ENCODE measurements around the gene KIF24.

KIF24 gene

DNA sequence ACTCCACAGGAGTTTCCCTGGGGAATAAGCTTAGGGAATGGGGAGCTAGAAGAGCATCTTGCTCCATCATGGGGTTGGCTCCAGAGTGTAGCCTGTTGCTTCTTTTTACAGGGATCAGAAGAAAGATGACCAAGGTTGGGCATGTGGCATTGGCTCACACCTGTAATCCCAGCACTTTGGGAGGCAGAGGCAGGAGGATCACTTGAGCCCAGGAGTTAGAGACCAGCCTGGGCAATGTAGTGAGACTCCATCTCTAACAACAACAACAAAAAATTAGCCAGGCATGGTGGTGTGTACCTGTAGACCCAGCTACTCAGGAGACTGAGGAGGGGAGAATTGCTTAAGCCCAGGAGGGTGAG, 18.7 kb upstream of the KIF24 start:
- H3K36me3 ChIP-seq (ENCODE audit: low read depth): 0 out of 2 replicates have a peak, but pooled peaks cover 16% of the 10 kb centered on the region
- no peaks in the 10 kb centered on the region for H3K4me1 ChIP-seq (ENCODE audit: insufficient read depth, poor library complexity, severe bottlenecking)
- no peak overlapping the region for H3K27ac ChIP-seq (ENCODE audit: poor library complexity, severe bottlenecking)
- H3K9me3 ChIP-seq (ENCODE audit: severe bottlenecking): no peaks in the 10 kb centered on the region
- ATAC-seq (ENCODE audit: low read depth) (no peak), DNase-seq (ENCODE audit: low spot score) (no peak)
- no peak overlapping the region for H3K4me3 ChIP-seq (ENCODE audit: severe bottlenecking)
- H3K27me3 ChIP-seq (ENCODE audit: insufficient read depth, poor library complexity, severe bottlenecking): no peaks in the 10 kb centered on the region
- TF ChIP-seq, protein P1, sequence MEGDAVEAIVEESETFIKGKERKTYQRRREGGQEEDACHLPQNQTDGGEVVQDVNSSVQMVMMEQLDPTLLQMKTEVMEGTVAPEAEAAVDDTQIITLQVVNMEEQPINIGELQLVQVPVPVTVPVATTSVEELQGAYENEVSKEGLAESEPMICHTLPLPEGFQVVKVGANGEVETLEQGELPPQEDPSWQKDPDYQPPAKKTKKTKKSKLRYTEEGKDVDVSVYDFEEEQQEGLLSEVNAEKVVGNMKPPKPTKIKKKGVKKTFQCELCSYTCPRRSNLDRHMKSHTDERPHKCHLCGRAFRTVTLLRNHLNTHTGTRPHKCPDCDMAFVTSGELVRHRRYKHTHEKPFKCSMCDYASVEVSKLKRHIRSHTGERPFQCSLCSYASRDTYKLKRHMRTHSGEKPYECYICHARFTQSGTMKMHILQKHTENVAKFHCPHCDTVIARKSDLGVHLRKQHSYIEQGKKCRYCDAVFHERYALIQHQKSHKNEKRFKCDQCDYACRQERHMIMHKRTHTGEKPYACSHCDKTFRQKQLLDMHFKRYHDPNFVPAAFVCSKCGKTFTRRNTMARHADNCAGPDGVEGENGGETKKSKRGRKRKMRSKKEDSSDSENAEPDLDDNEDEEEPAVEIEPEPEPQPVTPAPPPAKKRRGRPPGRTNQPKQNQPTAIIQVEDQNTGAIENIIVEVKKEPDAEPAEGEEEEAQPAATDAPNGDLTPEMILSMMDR (IDR thresholded peaks at IDR 0.05; ENCODE audit: poor library complexity, severe bottlenecking): no peak

DNA sequence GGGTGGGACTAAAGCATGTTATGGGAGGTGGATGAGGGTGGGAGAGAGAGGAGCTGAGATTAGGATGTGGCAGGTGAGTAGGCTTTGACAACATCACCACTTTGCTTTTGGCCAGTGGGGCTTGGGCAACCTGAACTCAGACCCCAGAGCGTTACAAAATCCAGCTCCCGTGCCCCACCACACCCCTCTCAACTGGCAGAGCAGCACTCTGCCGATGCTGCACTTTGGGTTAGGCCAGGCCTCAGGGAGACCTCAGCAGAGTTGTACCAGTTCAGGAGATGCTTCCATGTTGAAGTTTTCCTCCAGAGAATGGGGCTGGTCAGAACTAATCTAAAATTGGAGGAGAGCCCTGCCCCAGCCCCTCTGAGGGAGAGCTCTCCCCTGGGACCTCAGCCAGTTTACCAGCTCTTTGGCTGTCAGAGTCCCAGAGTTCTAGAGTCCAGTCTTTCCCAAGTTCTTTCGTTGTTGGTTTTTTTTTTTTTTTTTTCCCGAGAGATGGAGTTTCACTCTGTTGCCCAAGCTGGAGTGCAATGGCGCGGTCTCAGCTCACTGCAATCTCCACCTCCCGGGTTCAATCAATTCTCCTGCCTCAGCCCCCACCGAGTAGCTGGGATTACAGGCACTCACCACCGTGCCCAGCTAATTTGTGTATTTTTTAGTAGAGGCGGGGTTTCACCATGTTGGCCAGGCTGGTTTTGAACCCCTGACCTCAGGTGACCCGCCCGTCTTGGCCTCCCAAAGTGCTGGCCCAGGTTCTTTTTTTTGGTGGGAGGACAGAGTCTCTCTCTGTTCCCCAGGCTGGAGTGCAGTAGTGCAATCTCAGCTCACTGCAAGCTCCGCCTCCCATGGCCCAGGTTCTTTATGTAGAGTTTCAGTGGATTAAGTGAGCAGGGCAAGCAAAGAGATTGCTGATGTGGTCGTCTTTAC, 18.1 kb upstream of the KIF24 start:
- H3K4me3 ChIP-seq (ENCODE audit: severe bottlenecking): no peak overlapping the region
- H3K4me1 ChIP-seq (ENCODE audit: insufficient read depth, poor library complexity, severe bottlenecking): no peaks in the 10 kb centered on the region
- peaks cover 16% of the 10 kb centered on the region; the same call in 1 of the 2 replicates for H3K36me3 ChIP-seq (ENCODE audit: low read depth)
- no peaks in the 10 kb centered on the region for H3K9me3 ChIP-seq (ENCODE audit: severe bottlenecking)
- ATAC-seq (ENCODE audit: low read depth) (no peak), DNase-seq (ENCODE audit: low spot score) (no peak)
- TF ChIP-seq, protein P1 (IDR thresholded peaks at IDR 0.05; ENCODE audit: poor library complexity, severe bottlenecking): no peak
- H3K27ac ChIP-seq (ENCODE audit: poor library complexity, severe bottlenecking): no peak overlapping the region
- no peaks in the 10 kb centered on the region for H3K27me3 ChIP-seq (ENCODE audit: insufficient read depth, poor library complexity, severe bottlenecking)

DNA sequence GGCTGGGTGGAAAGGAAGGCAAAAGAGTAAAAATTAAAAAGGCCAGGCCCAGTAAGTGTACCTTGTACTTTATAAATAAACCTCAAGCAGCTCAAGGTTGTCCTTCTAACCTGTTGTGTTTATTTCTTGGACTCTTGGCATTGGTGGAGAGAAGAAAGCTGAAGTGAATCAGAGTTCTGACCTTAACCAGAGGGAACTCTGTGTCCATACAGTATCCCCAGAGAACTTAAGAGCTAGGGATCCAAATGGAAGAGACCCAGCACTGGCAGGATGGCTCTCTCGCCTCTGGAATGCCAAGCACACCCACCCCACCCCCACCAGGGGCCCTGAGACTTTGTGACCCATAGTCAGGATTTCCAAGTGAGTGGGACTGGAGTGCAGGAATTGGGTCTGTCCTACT, 14.5 kb upstream of the KIF24 start:
- ATAC-seq (ENCODE audit: low read depth) (no peak), DNase-seq (ENCODE audit: low spot score) (no peak)
- TF ChIP-seq, protein P1 (IDR thresholded peaks at IDR 0.05; ENCODE audit: poor library complexity, severe bottlenecking): no peak
- H3K27ac ChIP-seq (ENCODE audit: poor library complexity, severe bottlenecking): no peak overlapping the region
- no peaks in the 10 kb centered on the region for H3K9me3 ChIP-seq (ENCODE audit: severe bottlenecking)
- no peak overlapping the region for H3K4me3 ChIP-seq (ENCODE audit: severe bottlenecking)
- H3K4me1 ChIP-seq (ENCODE audit: insufficient read depth, poor library complexity, severe bottlenecking): no peaks in the 10 kb centered on the region
- H3K36me3 ChIP-seq (ENCODE audit: low read depth): peaks cover 42% of the 10 kb centered on the region
- H3K27me3 ChIP-seq (ENCODE audit: insufficient read depth, poor library complexity, severe bottlenecking): no peaks in the 10 kb centered on the region

DNA sequence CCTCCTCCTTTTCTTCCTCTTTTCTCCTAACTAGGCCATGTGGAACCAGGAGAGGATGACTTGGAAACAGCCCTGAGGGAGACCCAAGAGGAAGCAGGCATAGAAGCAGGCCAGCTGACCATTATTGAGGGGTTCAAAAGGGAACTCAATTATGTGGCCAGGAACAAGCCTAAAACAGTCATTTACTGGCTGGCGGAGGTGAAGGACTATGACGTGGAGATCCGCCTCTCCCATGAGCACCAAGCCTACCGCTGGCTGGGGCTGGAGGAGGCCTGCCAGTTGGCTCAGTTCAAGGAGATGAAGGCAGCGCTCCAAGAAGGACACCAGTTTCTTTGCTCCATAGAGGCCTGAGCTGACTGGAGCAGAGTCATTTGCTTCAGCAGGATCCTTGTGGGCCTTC, 14.0 kb upstream of the KIF24 start:
- ATAC-seq (ENCODE audit: low read depth) (no peak), DNase-seq (ENCODE audit: low spot score) (no peak)
- no peak overlapping the region for H3K4me3 ChIP-seq (ENCODE audit: severe bottlenecking)
- H3K4me1 ChIP-seq (ENCODE audit: insufficient read depth, poor library complexity, severe bottlenecking): no peaks in the 10 kb centered on the region
- H3K27ac ChIP-seq (ENCODE audit: poor library complexity, severe bottlenecking): no peak overlapping the region
- peaks cover 44% of the 10 kb centered on the region for H3K36me3 ChIP-seq (ENCODE audit: low read depth)
- no peaks in the 10 kb centered on the region for H3K27me3 ChIP-seq (ENCODE audit: insufficient read depth, poor library complexity, severe bottlenecking)
- no peaks in the 10 kb centered on the region for H3K9me3 ChIP-seq (ENCODE audit: severe bottlenecking)
- TF ChIP-seq, protein P1 (IDR thresholded peaks at IDR 0.05; ENCODE audit: poor library complexity, severe bottlenecking): no peak

All from RWPE2 (cell line).